Activated naive CD4-positive, alpha-beta T cell treated with anti-CD3 and anti-CD28 coated beads, Interleukin-2, amount 10 ng/mL, durations not matched to agents 5 hours and 36 hours (primary cell): Measurements from ENCODE around the gene P2RY4. TPM values are rescaled to one million over a fixed set of nuclear protein-coding genes. Genes with fewer than 3 reads are reported as not detected.

Source experiments
- total RNA-seq, 2 experiments: library from RNA; stranded (reverse); gene quantifications; one replicate each; pipeline ENCODE4 v1.2.3, GENCODE V29; 2021

The P2RY4 gene
- under 1 TPM; 0.14 to 0.28 TPM for total RNA-seq

DNA sequence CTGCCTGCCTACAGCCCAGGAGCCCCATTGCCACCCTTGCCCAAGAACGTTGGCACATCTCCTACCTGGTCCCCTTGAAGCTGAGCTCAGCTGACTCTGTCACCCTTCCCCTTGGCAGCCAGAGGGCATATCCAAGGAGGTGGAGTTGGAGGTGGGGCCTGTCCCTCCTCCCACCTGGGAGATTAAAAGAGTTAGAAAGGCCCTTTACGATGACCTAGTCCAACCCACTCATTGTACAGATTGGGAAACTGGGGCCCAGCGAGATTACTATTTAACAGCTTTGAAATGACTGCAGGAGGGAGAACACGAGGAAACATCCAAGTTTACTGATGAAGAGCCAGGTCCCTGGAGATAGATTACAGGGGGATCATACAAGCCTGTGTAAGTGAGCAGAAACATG lies at the start of gene P2RY4:
P2RY4 (minus strand) TSS at position 101 of the 400 bp plus-strand sequence. CDS start 580 bp downstream, outside the sequence.

DNA sequence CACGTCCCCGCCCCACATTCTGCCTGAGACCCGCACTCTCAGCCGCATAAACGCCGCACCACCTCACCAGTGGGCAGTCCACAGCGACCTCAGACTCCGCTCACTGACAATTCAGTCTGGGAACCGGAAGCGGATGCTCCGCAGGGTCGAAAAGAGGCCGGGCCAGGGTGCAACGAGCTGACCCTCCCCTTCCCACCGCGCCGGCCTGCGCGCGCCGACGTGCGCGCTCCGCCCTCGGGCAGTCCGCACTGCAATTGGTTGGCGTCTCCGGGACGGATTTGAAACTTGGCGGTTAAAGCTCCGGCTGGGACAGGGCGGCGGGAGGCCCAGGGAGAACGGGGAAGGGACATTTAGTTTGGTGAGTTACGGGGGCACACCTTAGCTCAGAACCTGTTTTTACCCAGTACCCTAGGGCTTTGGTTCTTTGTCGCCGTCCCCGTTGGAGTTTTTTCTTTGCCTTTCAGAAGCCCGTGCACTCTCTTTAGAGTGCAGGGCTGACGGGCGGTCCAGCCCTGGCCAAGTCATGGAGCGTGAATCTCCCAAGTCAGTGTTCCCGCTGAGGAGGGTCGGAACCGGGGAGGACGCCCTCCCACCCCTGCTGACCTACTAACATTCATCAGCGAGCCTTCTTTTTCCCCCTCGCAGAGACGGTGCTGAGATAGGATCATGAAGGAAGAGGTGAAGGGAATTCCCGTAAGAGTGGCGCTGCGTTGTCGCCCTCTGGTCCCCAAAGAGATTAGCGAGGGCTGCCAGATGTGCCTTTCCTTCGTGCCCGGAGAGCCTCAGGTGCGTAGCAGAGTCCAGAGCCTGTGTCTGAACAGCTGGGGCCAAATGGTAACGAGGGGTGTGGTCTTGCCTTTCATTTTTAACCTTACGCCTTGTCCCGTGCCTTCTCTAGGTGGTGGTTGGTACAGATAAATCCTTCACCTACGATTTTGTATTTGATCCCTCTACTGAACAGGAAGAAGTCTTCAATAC lies 30.1 kb upstream of the P2RY4 start, which contains the start of the genes KIF4A and PDZD11:
KIF4A (plus strand) TSS at position 312 of the 978 bp plus-strand sequence; CDS start at position 667, 355 bp downstream.
PDZD11 (minus strand) TSS at position 135 of the 978 bp plus-strand sequence. CDS start 586 bp downstream, outside the sequence.

DNA sequence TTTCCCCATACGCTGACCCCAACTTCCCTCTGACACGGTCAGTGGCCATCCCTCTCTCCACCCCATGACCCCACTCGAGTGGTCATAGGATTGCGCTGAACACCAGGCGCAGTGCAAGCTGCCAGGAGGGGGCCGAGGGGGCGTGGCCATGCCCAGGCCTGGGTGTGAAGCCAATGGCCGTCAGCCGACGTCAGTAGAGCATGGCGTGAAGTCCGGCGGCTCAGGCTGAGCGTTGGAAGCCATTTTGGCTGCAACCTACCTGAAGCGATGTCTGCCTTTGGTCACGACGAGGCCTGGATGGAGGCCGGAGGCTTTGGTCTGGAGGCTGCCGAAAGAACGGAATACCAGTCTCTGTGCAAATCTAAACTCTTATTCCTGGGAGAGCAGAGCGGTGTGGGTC lies 21.9 kb upstream of the P2RY4 start, which contains the start of gene RAB41:
RAB41 (plus strand) TSS at position 222 of the 400 bp plus-strand sequence; CDS start at position 268, 46 bp downstream.

DNA sequence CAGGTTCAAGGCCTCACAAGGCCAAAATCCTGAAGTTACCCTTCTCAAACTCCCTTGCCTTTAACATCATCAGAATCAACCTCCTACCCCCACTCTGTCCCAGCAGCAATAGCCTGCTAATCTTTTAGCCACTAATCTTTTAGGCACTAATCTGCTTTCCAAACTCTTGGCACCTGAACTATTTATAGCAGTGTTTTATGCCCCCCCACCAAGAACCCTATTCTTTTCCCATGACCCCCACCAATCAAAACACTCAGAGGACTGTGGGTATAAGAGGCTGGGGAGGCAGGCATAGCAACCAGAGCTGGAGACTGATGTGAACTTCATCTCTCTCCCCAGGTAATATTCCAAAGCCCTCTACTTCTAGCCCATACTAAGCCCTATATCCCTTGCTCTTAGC lies 8.0 kb upstream of the P2RY4 start, which contains the start of gene ARR3:
ARR3 (plus strand) TSS at position 301 of the 400 bp plus-strand sequence. CDS start 1,052 bp downstream, outside the sequence.

DNA sequence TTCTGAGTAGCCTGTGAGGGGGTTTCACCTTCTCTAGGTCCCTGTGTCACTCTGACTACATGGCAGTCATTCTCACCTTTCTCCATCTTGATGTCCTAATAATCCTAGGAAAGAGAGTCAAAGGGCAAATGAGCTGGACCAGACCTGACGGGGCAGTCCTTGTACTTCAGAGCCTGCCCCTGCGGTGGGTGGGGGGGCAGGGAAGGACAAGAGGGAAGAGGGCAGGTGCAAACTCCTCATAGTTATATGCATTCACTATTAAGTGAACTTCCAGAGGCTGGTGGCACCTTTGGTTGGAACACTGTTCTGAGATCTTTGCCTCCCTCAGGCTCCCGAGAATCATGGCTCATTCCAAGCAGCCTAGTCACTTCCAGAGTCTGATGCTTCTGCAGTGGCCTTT lies 25.6 kb downstream of the P2RY4 start, which contains the start of gene AWAT1:
AWAT1 (plus strand) TSS at position 301 of the 400 bp plus-strand sequence; CDS start at position 342, 41 bp downstream.

Other genes with a start within 250 kb of the P2RY4 start
- gene AWAT2, start 210.3 kb downstream of the P2RY4 start, total RNA-seq = not detected
- gene OTUD6A, start 197.7 kb downstream of the P2RY4 start, total RNA-seq = not detected
- gene IGBP1, start 126.8 kb downstream of the P2RY4 start, total RNA-seq = 10 to 100 TPM; 79.7 to 85.8 TPM
- not detected for gene DGAT2L6, start 82.7 kb downstream of the P2RY4 start, total RNA-seq
- not detected for gene AWAT1, start 25.5 kb downstream of the P2RY4 start, total RNA-seq
- gene ARR3, start 8.1 kb upstream of the P2RY4 start, total RNA-seq = not detected
- not detected for gene RAB41, start 22.0 kb upstream of the P2RY4 start, total RNA-seq
- 10 to 100 TPM; 33.1 to 33.3 TPM for gene PDZD11, start 29.7 kb upstream of the P2RY4 start, total RNA-seq
- 10 to 100 TPM; 28.0 to 28.8 TPM for gene KIF4A, start 29.9 kb upstream of the P2RY4 start, total RNA-seq
- gene GDPD2, start 163.1 kb upstream of the P2RY4 start, total RNA-seq = under 1 TPM; 0.12 to 0.33 TPM
- 10 to 100 TPM; 15.2 to 15.4 TPM for gene DLG3, start 184.6 kb upstream of the P2RY4 start, total RNA-seq